ENCODE measurements around the gene ORMDL2.

GRCh38 chr12:55840581-55841351 lies 22.9 kb downstream of the ORMDL2 start:
- no peak for TF ChIP-seq POLR2A (IDR thresholded peaks at IDR 0.05)
- TF ChIP-seq, protein P1, sequence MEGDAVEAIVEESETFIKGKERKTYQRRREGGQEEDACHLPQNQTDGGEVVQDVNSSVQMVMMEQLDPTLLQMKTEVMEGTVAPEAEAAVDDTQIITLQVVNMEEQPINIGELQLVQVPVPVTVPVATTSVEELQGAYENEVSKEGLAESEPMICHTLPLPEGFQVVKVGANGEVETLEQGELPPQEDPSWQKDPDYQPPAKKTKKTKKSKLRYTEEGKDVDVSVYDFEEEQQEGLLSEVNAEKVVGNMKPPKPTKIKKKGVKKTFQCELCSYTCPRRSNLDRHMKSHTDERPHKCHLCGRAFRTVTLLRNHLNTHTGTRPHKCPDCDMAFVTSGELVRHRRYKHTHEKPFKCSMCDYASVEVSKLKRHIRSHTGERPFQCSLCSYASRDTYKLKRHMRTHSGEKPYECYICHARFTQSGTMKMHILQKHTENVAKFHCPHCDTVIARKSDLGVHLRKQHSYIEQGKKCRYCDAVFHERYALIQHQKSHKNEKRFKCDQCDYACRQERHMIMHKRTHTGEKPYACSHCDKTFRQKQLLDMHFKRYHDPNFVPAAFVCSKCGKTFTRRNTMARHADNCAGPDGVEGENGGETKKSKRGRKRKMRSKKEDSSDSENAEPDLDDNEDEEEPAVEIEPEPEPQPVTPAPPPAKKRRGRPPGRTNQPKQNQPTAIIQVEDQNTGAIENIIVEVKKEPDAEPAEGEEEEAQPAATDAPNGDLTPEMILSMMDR (IDR thresholded peaks at IDR 0.05), result no peak

Data from heart left ventricle (tissue), 13 donors.